ENCODE measurements around the gene THSD7A.

GRCh38 chr7:11779864-11780674 lies 51.9 kb downstream of the THSD7A start:
- TF ChIP-seq CTCF (IDR thresholded peaks at IDR 0.05) (no peak), POLR2AphosphoS5 (IDR thresholded peaks at IDR 0.05) (no peak)

All from breast epithelium (tissue), 3 donors.